PC-3 (cell line): ENCODE data around the gene FAXDC2. TPM values are rescaled to one million over a fixed set of nuclear protein-coding genes. Genes with fewer than 3 reads are reported as not detected.

ENCODE experiments used
- ATAC-seq: fragments of 200-7000 bp; cut with Tn5 transposase; 2 replicates; pipeline ENCODE4 v1.9.1; 2020; ENCODE audit warnings: mild to moderate bottlenecking, moderate library complexity
- BruUV-seq: library from RNA; stranded (reverse); fragments of 400-500 nt; replicated peaks from 2 replicates; lab custom pipeline; 2021; lab: Mats Ljungman, UMichigan
- CTCF ChIA-PET: fragments of 300-600 bp; sonication (Branson Sonifier 250); formaldehyde crosslinking; loops from one replicate; lab custom pipeline; 2022; ENCODE audit warnings: antibody characterized with exemption; lab: Charles Lee
- POLR2A ChIA-PET: fragments of 300-600 bp; sonication (Branson Sonifier 250); formaldehyde crosslinking; loops from one replicate; lab custom pipeline; 2022; ENCODE audit warnings: antibody characterized with exemption; ENCODE audit not compliant: unreplicated experiment; lab: Charles Lee
- DNase-seq: peaks from one replicate; pipeline ENCODE4 v3.0.0-alpha.2; 2015
- H2AFZ ChIP-seq: fragments of 300-600 bp; sonication (generic); 2 replicates; pipeline ENCODE4 v1.6.0; 2016; ENCODE audit warnings: antibody characterized with exemption, low read length
- H3F3A ChIP-seq: fragments of 300-600 bp; sonication (generic); one replicate; pipeline ENCODE4 v1.6.0; 2017; ENCODE audit warnings: antibody characterized with exemption, low read length, control low read depth, mild to moderate bottlenecking; ENCODE audit not compliant: unreplicated experiment
- H3K27ac ChIP-seq: fragments of 300-600 bp; sonication (generic); 2 replicates; pipeline ENCODE4 v1.5.1; 2016; ENCODE audit warnings: mild to moderate bottlenecking, low read length
- H3K27me3 ChIP-seq: fragments of 300-600 bp; sonication (generic); 2 replicates; pipeline ENCODE4 v1.6.1; 2016; ENCODE audit warnings: low read length, mixed read lengths
- H3K36me3 ChIP-seq: fragments of 300-600 bp; sonication (generic); 2 replicates; pipeline ENCODE4 v1.6.1; 2016; ENCODE audit warnings: low read depth, mixed run types, low read length, mixed read lengths
- H3K4me1 ChIP-seq: fragments of 300-600 bp; sonication (generic); 2 replicates; pipeline ENCODE4 v1.5.1; 2016; ENCODE audit warnings: low read length; ENCODE audit not compliant: insufficient read depth
- H3K4me2 ChIP-seq: fragments of 300-600 bp; sonication (generic); 2 replicates; pipeline ENCODE4 v1.6.0; 2016; ENCODE audit warnings: low read length
- H3K4me3 ChIP-seq: fragments of 300-600 bp; sonication (generic); 2 replicates; pipeline ENCODE4 v1.5.1; 2016; ENCODE audit warnings: mild to moderate bottlenecking, low read length, mixed read lengths
- H3K79me2 ChIP-seq: fragments of 300-600 bp; sonication (generic); 2 replicates; pipeline ENCODE4 v1.6.1; 2017; ENCODE audit warnings: low read length, mixed read lengths
- H3K9ac ChIP-seq: fragments of 300-600 bp; sonication (generic); 2 replicates; pipeline ENCODE4 v1.6.0; 2016; ENCODE audit warnings: mild to moderate bottlenecking, low read length
- H3K9me2 ChIP-seq: fragments of 300-600 bp; sonication (generic); replicated peaks from 2 replicates; pipeline ENCODE4 v1.6.1; 2016; ENCODE audit warnings: mixed run types, low read length, mixed read lengths
- H3K9me3 ChIP-seq: fragments of 300-600 bp; sonication (generic); 2 replicates; pipeline ENCODE4 v1.6.1; 2016; ENCODE audit warnings: low read length, mixed read lengths
- H4K20me1 ChIP-seq: fragments of 300-600 bp; sonication (generic); 2 replicates; pipeline ENCODE4 v1.6.1; 2016; ENCODE audit warnings: low read length, mixed read lengths
- EZH2 ChIP-seq: fragments of 300-600 bp; sonication (generic); IDR thresholded peaks from one replicate; pipeline ENCODE4 v1.6.1; 2017; ENCODE audit warnings: antibody characterized with exemption, mild to moderate bottlenecking, low read length; ENCODE audit not compliant: unreplicated experiment
- EZH2phosphoT487 ChIP-seq: fragments of 300-600 bp; sonication (generic); IDR thresholded peaks from 2 replicates; pipeline ENCODE4 v1.6.1; 2018; ENCODE audit warnings: mild to moderate bottlenecking, antibody characterized with exemption, low read length, borderline replicate concordance
- intact Hi-C: fragments of 100-400 bp; cut with micrococcal nuclease; formaldehyde crosslinking; loops from 2 replicates; pipeline ENCODE4 v1.9.0; 2023
- total RNA-seq: library from RNA; depleted of rRNA; stranded (reverse); fragments of >200 nt; gene quantifications from 2 replicates; pipeline ENCODE4 v1.2.3, GENCODE V29; 2014
- TF ChIP-seq, protein P1 (sequence below): fragments of 300-600 bp; sonication (generic); conservative IDR thresholded peaks from 2 replicates; pipeline ENCODE4 v1.5.1; 2017; ENCODE audit warnings: antibody characterized with exemption, low read depth, mild to moderate bottlenecking, low read length

The FAXDC2 gene
- total RNA-seq, 1 experiment from 2014 or later = not detected

DNA sequence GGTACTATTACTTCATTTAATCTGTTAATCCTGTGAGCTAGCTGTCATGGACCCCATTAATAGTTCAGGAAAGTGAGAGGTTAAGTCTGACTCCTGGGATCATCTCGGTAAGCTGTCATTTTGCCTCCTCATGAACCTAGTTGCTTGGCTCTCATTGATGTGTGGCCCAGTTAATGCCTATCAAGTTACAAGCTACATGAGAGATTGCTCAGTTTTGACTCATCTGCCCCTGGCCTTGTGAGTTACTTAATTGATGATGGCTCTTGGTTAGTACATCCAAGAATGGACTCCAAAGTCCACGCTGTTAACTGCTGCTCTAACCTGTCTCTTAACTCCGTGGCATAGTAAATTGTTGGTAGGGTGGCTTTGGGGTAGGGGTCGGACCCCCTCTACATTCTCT, 71.3 kb downstream of the FAXDC2 start:
- intact Hi-C loops = no loop called here
- Histone ChIP-seq H4K20me1 (peaks cover 49% of the 10 kb centered on the region), H3F3A (no peaks in the 10 kb centered on the region), H3K4me3 (no peak overlapping the region), H3K9me2 (no peaks in the 10 kb centered on the region), H3K36me3 (no peaks in the 10 kb centered on the region), H3K27ac (no peak overlapping the region), H3K79me2 (peaks cover 100% of the 10 kb centered on the region), H3K9ac (no peak overlapping the region), H3K4me2 (peak overlapping the region; percentile 14), H3K27me3 (no peaks in the 10 kb centered on the region), H3K4me1 (peaks cover 13% of the 10 kb centered on the region), H3K9me3 (no peaks in the 10 kb centered on the region), H2AFZ (no peak overlapping the region)
- CTCF ChIA-PET = no interaction called here
- POLR2A ChIA-PET = interaction anchor here (0.6 kb wide), 1 partner anchor 714 kb away, joined by 4 read pairs; no protein-coding TSS in a partner anchor
- peak; percentile 84 for DNase-seq
- no peak for TF ChIP-seq EZH2phosphoT487
- TF ChIP-seq EZH2 = no peak
- TF ChIP-seq, protein P1, sequence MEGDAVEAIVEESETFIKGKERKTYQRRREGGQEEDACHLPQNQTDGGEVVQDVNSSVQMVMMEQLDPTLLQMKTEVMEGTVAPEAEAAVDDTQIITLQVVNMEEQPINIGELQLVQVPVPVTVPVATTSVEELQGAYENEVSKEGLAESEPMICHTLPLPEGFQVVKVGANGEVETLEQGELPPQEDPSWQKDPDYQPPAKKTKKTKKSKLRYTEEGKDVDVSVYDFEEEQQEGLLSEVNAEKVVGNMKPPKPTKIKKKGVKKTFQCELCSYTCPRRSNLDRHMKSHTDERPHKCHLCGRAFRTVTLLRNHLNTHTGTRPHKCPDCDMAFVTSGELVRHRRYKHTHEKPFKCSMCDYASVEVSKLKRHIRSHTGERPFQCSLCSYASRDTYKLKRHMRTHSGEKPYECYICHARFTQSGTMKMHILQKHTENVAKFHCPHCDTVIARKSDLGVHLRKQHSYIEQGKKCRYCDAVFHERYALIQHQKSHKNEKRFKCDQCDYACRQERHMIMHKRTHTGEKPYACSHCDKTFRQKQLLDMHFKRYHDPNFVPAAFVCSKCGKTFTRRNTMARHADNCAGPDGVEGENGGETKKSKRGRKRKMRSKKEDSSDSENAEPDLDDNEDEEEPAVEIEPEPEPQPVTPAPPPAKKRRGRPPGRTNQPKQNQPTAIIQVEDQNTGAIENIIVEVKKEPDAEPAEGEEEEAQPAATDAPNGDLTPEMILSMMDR = no peak
- no TSS peak for BruUV-seq
- peak; percentile 97 for ATAC-seq

DNA sequence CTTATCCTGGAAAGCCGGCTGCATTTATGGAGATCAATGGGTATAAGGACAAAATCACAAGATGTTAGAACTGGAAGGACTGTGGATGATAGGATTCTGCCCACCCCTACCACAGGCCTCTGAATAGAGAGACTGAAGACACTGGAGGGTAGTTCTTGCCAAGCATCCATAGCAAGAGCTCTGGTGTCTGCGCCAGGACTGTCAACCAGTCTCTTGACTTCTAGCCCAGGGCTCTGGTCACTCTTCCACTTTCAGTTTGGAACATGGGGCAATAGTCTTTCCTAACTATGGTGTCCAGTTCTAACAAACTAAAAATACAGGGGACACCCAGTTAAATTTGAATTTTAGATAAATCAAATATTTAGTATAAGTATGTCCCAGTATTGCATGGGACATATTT, 71.9 kb downstream of the FAXDC2 start:
- no peak for TF ChIP-seq EZH2phosphoT487
- TF ChIP-seq, protein P1 = no peak
- TF ChIP-seq EZH2 = no peak
- ChIA-PET POLR2A (interaction anchor here (0.6 kb wide), 1 partner anchor 714 kb away, joined by 4 read pairs; no protein-coding TSS in a partner anchor), CTCF (no interaction called here)
- Histone ChIP-seq H3F3A (no peaks in the 10 kb centered on the region), H3K4me3 (no peak overlapping the region), H3K27me3 (no peaks in the 10 kb centered on the region), H2AFZ (no peak overlapping the region), H4K20me1 (peaks cover 48% of the 10 kb centered on the region), H3K9me3 (no peaks in the 10 kb centered on the region), H3K79me2 (peaks cover 100% of the 10 kb centered on the region), H3K36me3 (no peaks in the 10 kb centered on the region), H3K27ac (no peak overlapping the region), H3K4me1 (peaks cover 13% of the 10 kb centered on the region), H3K9ac (no peak overlapping the region), H3K9me2 (no peaks in the 10 kb centered on the region), H3K4me2 (peak overlapping the region; percentile 14)
- intact Hi-C loops = no loop called here
- no peak for ATAC-seq
- DNase-seq = no peak
- BruUV-seq = no TSS peak

DNA sequence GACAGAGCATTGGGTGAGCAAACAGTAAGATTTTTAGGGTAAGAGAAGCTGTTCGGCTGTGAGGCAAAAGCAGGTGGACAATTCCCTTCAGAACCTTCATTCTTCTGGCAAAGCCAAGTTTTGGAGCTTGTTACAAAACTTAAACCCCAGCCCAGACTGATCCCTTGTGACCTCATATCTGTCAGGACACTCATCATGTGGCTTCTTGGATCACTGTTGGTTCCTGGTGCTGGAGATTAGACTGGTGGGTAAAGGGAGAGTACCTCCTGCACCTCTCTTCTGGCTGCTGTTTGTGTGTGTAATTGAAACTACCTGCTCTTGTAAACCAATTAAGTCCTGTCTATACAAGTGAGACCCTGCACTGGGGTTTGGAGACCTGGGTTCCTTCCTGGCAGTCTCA, 74.2 kb downstream of the FAXDC2 start:
- Histone ChIP-seq H3K27me3 (no peaks in the 10 kb centered on the region), H3K9me2 (no peaks in the 10 kb centered on the region), H3F3A (no peaks in the 10 kb centered on the region), H3K27ac (no peak overlapping the region), H3K36me3 (no peaks in the 10 kb centered on the region), H2AFZ (no peak overlapping the region), H3K79me2 (peaks cover 100% of the 10 kb centered on the region), H4K20me1 (peaks cover 40% of the 10 kb centered on the region), H3K4me3 (no peak overlapping the region), H3K9me3 (no peaks in the 10 kb centered on the region), H3K9ac (no peak overlapping the region), H3K4me1 (peaks cover 13% of the 10 kb centered on the region), H3K4me2 (no peak overlapping the region)
- intact Hi-C loops = no loop called here
- ChIA-PET POLR2A (no interaction called here), CTCF (no interaction called here)
- DNase-seq = no peak
- no TSS peak for BruUV-seq
- TF ChIP-seq EZH2phosphoT487 (no peak), EZH2 (no peak)
- TF ChIP-seq, protein P1 = no peak
- ATAC-seq = no peak
